22Rv1 (cell line): Measurements from ENCODE around the gene VGLL1.

Experiments
- ZFX ChIP-seq: fragments of 450-650 bp; IDR thresholded peaks from 2 replicates; pipeline ENCODE4 v1.6.1; 2017; ENCODE audit warnings: antibody characterized with exemption, borderline replicate concordance
- TF ChIP-seq, protein P1 (sequence below): fragments of 450-650 bp; IDR thresholded peaks from 2 replicates; pipeline ENCODE4 v1.5.1; 2017; ENCODE audit warnings: mild to moderate bottlenecking

DNA sequence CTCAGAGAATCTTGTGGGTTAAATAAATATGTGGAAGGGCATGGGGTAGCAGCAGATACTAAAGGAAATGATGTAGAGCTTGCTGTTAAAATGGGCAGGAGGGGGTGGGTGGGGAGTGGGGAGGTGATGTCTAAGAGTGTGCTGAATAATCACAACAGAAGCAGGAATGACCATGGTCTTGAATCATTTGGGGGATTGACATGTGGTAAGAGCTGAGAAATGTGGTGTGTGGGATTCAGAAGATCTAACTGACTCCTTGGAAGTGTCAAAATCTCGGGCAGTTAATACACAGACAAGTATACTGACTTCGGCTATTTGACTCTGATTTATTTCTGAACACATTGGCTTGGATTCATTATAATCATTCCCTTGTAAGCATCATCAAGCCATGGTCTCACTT is 6.8 kb downstream of the VGLL1 start:
- TF ChIP-seq, protein P1, sequence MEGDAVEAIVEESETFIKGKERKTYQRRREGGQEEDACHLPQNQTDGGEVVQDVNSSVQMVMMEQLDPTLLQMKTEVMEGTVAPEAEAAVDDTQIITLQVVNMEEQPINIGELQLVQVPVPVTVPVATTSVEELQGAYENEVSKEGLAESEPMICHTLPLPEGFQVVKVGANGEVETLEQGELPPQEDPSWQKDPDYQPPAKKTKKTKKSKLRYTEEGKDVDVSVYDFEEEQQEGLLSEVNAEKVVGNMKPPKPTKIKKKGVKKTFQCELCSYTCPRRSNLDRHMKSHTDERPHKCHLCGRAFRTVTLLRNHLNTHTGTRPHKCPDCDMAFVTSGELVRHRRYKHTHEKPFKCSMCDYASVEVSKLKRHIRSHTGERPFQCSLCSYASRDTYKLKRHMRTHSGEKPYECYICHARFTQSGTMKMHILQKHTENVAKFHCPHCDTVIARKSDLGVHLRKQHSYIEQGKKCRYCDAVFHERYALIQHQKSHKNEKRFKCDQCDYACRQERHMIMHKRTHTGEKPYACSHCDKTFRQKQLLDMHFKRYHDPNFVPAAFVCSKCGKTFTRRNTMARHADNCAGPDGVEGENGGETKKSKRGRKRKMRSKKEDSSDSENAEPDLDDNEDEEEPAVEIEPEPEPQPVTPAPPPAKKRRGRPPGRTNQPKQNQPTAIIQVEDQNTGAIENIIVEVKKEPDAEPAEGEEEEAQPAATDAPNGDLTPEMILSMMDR = no peak
- no peak for TF ChIP-seq ZFX
